Skeletal muscle cell (primary cell): ENCODE data around the gene PRPF40B.

Source experiments
- DNase-seq: peaks from one replicate; pipeline ENCODE4 v3.0.0-alpha.2; 2010; ENCODE audit warnings: low read depth
- H3K4me3 ChIP-seq: 2 replicates; pipeline ENCODE4 v1.5.1; 2011; ENCODE audit warnings: low read depth, mild to moderate bottlenecking, control low read depth, low read length, moderate library complexity

PRPF40B gene

GRCh38 chr12:49633703-49634345, 10.5 kb downstream of the PRPF40B start:
- DNase-seq: no peak
- no peak overlapping the region for H3K4me3 ChIP-seq

- no peak for DNase-seq
- H3K4me3 ChIP-seq: no peak overlapping the region
Observed at GRCh38 chr12:49635036-49635435, 11.7 kb downstream of the PRPF40B start.

GRCh38 chr12:49635656-49636055, 12.3 kb downstream of the PRPF40B start:
- DNase-seq: no peak
- no peak overlapping the region for H3K4me3 ChIP-seq

- no peak overlapping the region for H3K4me3 ChIP-seq
- no peak for DNase-seq
Observed at GRCh38 chr12:49636574-49636973, 13.2 kb downstream of the PRPF40B start.

GRCh38 chr12:49636979-49637755, 13.8 kb downstream of the PRPF40B start:
- no peak for DNase-seq
- H3K4me3 ChIP-seq: no peak overlapping the region

- no peak overlapping the region for H3K4me3 ChIP-seq
- DNase-seq: no peak
Observed at GRCh38 chr12:49641748-49642369, 18.5 kb downstream of the PRPF40B start.

GRCh38 chr12:49642370-49642802, 19.0 kb downstream of the PRPF40B start:
- no peak for DNase-seq
- H3K4me3 ChIP-seq: no peak overlapping the region

GRCh38 chr12:49643135-49643534, 19.8 kb downstream of the PRPF40B start:
- no peak overlapping the region for H3K4me3 ChIP-seq
- DNase-seq: no peak

GRCh38 chr12:49643961-49644619, 20.7 kb downstream of the PRPF40B start:
- no peak overlapping the region for H3K4me3 ChIP-seq
- DNase-seq: no peak

GRCh38 chr12:49644620-49644994, 21.2 kb downstream of the PRPF40B start:
- DNase-seq: no peak
- H3K4me3 ChIP-seq: no peak overlapping the region

- no peak for DNase-seq
- H3K4me3 ChIP-seq: no peak overlapping the region
Observed at GRCh38 chr12:49645146-49646039, 22.0 kb downstream of the PRPF40B start.

- H3K4me3 ChIP-seq: no peak overlapping the region
- no peak for DNase-seq
Observed at GRCh38 chr12:49646331-49646830, 23.0 kb downstream of the PRPF40B start.

- no peak overlapping the region for H3K4me3 ChIP-seq
- DNase-seq: no peak
Observed at GRCh38 chr12:49646871-49647654, 23.7 kb downstream of the PRPF40B start.

- no peak for DNase-seq
- H3K4me3 ChIP-seq: no peak overlapping the region
Observed at GRCh38 chr12:49647827-49648711, 24.7 kb downstream of the PRPF40B start.

GRCh38 chr12:49648712-49649003, 25.3 kb downstream of the PRPF40B start:
- no peak for DNase-seq
- no peak overlapping the region for H3K4me3 ChIP-seq

- H3K4me3 ChIP-seq: no peak overlapping the region
- no peak for DNase-seq
Observed at GRCh38 chr12:49649445-49649844, 26.1 kb downstream of the PRPF40B start.

GRCh38 chr12:49649892-49650291, 26.5 kb downstream of the PRPF40B start:
- no peak for DNase-seq

GRCh38 chr12:49651855-49652254, 28.5 kb downstream of the PRPF40B start:
- H3K4me3 ChIP-seq: no peak overlapping the region
- no peak for DNase-seq

More at GRCh38 chr12:49649892-49650291, 26.5 kb downstream of the PRPF40B start:
- no peak overlapping the region for H3K4me3 ChIP-seq
